DMS79 treated with DMSO at 0.1 percent for 48 hours (cell line): ENCODE data around the gene FAM222B.

Experiments used
- DNase-seq: peaks from one replicate; lab custom pipeline; 2025; lab: John Stamatoyannopoulos, UW

Gene FAM222B

DNA sequence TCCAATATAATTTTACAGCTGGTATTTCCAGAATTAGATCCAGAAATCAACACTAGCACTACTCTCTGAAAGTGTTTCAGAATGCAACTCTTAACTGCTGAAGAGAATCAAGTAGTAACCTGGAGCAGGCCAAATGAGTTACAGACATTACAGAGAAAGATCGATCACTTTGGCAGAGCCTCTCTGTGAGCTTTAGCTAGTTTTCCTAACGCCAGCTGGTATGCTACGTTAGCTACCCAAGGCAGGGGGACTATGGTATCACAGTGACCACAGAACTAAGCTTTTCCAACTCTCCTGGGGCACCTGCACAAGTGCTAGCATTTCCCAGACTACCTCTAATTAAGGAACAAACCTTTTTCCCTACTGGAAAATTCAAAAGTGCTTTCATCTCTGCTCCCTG, 68.4 kb downstream of the FAM222B start:
- DNase-seq, result no peak

DNA sequence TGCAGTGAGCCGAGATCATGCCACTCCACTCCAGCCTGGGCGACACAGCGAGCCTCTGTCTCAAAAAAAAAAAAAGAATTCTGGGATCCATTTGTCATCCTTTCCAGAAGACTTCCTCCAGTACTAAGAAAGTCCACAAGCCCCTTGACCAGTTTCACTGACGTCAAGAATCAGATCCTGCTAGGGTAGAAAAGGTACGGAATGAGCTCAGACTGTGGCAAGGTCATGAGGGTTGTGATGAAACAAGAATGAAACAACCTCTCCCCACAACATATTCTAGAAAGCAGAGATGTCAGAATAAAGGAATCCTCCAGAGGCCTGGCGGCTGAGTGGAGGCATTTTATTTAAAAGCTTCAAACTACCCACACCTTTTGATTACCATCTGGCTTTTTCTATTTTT, 68.9 kb downstream of the FAM222B start:
- DNase-seq, result no peak

DNA sequence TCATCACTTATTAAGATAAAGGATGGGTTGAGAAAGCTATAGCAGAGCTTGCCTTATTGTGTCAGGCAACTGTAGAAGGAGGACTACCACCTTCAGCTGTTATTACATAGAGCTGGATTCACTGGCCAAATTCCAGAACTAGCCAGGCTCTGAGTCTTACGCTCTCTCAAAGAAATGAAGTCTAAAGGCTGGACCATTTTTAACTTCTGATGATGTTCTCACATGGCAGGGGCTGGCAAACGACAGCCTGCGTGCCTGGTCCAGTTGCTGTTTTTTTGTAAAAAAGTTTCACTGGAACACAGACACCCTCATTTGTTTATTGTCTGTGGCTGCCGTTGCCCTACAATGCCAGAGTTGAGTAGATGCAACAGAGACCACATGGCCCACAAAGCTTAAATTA, 77.6 kb downstream of the FAM222B start:
- no peak for DNase-seq

DNA sequence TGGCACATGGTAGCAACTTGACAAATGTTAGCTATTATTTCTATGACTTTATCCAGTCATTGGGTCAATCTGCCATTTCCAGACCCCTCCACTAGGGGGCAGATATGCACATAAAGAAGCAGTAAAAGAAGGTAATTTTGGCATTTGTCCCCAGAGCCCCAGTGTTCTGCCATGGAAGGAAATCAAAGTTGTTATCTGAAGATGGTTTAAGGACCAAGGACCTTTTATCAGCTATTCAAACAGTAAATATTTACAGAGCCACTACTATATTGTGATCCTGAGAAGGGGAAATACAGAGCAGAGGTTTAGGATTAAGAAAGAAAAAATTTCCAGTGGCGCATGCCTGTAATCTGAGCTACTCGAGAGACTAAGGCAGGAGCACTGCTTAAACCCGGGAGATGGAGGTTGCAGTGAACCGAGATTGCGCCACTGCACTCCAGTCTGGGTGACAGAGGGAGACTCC, 78.8 kb downstream of the FAM222B start:
- DNase-seq, result peak; percentile 75

DNA sequence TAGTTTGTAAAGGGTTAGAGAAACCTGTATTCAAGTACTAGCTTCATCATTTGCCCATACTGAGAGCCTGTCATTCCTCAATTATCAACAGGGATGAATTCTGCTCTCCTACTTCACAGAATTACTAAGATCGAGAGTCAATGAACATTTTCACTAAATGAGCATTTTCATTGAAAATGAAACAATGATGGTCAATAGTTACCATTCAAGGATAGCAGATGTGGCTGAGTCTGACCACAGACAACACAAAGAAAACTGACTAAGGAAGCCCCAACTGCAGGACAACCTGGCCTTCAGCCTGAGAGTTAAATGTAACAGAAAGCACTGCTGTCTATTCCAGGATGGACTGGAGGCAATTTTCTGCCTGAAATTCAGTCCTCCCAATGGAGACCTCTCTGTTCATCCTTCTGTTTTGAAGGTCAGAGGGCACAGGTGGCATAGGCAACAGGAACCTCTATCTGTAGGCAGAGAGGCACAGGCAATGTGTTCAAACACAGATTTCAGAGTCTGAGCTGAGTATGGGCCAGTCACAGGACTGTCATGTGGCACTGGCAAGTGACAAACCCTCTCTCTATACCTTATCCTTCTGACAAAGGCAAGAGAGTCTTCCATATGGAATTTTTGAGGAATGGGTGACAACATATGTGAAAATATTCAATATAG, 79.3 kb downstream of the FAM222B start:
- DNase-seq, result no peak

DNA sequence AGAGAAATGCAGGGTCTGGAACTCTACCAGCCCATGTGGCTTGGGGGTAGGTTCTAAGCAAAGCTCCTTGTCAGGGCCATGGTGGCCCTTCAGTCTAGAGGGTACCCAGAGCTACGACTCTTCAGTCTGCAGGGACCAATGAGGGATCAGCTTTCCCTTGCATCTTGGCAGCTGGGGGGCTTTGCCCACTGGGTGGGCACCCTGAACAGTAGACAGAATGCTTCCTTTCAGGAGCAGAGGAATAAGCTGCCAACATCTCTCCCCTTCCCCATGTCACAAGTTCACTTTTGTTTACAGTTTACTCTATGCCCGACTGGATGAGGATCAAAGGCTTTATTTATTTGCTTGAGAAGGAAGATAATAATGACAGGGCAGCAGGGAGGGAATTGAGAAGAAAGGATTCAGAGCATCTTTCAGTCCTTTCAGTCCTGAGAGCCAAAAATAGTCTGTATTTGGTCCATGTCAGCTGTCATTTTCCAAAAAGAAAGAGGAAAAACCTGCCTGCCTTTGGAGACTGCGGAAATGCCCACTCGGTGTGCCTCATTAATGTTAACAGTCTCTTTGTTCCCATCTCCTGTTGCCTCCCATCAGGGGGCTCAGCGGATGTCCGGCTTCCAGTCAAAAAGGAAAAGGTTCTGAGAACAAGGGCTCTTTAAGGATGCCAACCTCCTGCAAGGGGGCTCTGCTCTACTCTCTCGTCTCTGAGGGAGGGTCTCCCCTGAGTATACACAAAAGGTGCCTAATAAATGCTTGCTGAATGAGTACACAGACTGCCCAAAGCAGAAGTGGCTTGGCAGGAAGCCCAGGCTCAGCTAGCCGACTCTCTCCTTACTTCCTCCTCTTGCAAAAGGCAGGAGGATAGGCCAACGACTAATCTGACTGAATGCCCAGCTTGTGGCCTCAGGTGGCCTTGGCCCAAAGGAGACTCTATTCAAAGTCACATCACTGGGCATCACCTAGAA, 81.7 kb downstream of the FAM222B start:
- DNase-seq, result peak; percentile 64

DNA sequence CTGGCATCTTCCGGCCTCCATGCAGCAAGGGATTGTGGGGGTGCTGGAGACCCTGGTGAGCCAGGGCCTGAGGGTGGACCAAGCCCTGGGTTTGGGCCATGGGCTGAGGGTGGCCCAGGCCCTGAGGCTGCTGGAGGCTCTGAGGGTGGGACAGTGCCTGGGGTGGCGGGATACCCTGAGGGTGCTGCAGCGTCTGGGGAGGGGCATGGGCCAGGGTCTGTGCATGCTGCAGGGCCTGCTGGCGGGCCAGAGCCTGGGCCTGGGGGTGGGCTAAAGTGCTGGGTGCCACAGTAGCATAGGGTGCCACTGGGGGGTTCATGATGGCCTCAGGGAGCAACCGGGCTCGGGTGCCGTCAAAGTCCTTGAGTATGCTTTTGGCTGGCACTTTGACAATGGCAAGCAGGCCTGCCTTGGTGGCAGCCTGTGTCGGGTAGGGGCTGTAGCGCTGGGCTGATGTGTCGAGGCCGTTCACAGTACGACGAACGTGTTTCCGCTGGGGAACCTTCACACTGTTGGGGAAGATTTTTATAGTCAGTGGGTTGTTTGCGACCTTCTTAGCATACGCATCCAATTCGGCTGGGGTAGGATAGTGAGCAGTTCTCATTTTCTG, 83.2 kb downstream of the FAM222B start:
- DNase-seq, result no peak

DNA sequence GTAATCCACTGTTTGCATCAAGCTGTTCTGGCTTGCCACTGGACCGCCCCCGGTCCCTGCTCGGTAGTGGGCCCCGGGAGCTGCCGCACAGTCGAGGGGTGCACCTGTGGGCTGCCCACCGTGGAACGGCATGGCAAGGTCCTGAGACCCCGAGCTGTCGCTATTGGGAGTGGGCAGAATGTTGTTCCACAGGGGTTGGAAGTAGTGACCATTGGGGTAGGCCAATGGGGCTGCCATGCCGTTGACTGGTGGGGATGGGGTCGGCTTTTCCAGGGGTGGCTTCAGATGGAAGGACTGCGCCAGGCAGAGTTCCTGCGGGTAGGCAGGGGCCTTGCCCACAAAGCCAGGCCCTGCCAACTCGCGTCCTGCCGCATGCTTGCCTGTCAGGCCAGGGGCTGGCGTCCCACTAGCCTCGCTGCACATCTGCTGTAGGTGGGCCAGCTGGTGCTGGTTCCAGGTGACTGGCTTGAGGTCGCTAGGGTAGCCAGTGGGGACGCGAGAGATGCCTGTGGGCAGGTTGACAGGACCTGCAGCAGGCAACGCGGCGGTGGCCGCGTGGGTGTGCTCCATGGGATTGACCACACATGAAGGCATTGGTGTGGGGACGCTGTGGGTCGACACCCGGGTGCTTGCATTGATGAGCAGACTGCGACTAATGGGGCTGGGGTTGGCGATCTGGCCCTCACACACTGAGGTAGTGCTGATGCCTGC, 84.0 kb downstream of the FAM222B start:
- no peak for DNase-seq

DNA sequence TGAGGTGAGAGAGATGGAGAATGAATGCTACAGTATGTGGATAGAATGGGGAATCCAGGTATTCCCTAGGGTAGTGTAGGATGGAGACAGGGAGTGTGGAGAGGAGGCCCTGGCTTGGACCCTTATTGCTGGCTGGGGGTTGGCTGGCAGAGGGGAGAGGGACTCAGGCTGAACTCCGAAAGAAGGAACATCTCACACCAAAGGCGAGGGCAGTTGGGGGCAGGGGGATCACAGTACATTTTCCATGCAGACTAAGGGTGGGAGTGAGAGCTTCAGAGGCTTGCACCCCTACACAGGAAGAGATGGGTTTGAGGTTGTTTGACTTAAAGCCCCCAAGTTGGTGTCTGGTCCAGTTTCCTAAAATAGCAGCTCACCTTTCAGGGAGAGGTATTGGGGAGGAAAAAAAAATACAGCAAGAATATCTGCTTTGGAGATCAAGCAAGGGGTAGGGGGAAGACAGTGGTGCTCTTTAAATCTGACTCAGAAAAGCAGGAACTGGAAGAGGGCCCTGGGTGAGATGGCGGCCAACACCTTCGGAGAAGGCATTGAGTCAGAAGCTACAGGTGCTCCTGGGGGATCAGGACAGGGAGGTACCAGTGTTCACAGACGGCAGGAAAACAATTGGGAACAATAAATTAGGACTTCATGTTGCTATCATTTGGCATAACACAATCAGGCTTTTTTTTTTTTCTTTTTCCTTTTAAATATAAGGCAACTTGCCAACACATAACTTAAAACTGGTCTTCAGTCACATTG, 86.4 kb downstream of the FAM222B start:
- no peak for DNase-seq

DNA sequence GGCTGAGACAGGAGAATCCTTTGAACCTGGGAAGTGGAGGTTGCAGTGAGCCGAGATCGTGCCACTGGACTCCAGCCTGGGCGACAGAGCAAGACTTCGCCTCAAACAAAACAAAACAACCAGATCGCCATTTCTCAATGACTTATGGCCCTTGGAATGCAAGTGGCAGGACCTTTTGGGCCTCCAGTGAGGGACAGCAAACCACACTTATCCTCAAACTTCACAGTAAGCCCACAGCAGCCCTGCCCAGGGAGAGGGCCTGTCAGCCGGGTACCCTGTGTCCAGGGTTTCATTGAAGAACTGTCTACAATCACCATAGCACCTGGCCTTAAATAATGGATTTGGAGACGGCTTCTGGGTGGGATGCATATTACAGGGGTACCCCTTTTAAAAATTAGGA, 87.1 kb downstream of the FAM222B start:
- DNase-seq, result no peak

DNA sequence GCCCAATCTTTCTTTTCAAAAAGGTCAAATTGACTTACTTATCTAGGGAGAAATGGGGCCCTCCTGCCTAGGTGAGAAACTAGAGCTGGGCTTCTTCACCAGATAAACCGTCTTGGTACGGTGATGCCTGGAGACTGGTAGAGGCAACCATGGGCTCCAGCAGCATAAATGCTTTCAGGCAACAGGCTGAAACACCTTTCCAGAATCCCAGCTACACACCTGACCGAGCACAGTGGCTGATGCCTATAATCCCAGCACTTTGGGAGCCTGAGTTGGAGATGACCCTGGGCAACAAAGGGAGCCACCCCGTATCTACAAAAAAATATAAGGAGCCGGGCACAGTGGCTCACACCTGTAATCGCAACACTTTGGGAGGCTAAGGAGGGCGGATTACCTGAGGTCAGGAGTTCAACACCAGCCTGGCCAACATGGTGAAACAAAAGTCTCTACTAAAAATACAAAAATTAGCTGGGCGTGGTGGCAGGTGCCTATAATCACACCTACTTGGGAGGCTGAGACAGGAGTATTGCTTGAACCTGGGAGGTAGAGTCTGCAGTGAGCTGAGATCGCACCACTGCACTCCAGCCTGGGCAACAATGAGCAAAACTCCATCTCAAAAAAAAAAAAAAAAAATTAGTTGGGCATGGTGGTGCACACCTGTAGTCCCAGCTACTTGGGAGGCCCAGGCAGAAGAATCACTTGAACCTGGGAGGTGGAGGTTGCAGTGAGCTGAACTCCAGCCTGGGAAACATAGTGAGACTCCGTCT, 90.8 kb downstream of the FAM222B start:
- DNase-seq, result no peak

DNA sequence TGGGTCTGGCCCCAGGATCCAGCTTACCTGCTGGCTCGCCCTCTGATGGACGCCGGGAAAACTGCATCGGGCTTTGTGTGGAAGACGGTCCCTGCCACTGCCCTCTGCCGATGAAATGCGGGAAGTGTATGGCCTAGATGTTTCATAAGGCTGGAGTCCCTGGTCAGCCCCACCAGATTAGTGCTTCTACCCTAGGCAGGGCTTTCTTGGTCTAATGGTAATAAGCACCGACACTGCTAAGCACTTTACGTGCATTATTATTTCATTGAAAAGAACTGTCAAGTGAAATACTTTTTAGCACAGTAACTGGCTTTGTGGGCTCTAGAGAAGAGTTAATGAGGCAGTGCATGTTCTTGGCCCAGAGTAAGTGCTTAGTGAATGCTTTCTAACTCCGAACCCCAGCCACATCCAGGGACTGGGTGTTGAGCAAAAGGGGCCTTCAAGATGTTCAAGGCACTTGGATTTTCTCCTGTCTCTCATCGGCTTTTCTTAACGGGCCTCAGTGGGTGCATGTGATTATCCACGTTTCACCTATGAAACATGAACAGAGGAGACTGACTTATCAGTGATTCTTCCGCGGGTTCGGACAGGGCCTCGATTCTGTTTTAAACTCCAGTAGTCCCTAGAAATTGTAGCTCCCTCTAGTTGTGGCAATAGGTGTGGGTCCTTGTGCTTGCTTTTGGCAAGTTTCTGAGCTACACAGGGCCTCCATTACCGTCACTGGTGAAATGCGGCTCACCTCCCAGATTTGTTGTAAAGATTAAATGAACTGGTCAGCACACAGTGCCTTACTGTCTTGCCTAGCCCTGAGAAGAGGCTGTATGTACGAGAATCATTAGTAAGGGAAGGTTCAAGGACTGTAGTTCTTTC, 92.2 kb downstream of the FAM222B start:
- peak; percentile 86 for DNase-seq

DNA sequence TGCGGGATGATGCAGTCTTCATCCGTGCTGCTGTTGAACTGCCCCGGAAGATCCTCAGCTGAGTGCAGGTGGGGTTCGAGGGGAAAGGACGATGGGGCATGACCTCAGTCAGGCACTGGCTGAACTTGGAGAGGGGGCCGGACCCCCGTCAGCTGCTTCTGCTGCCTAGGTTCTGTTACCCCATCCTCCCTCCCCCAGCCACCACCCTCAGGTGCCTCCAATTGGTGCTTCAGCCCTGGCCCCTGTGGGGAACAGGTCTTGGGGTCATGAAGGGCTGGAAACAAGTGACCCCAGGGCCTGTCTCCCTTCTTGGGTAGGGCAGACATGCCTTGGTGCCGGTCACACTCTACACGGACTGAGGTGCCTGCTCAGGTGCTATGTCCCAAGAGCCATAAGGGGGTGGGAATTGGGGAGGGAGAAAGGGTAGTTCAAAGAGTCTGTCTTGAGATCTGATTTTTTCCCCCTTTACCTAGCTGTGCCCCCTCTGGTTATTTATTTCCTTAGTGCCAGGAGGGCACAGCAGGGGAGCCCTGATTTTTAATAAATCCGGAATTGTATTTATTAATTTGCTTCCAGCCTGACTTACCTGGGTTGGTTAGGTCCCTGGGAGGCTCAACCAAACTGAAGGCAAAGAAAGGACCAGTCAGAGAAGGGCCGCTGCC, 92.9 kb downstream of the FAM222B start:
- DNase-seq, result no peak

DNA sequence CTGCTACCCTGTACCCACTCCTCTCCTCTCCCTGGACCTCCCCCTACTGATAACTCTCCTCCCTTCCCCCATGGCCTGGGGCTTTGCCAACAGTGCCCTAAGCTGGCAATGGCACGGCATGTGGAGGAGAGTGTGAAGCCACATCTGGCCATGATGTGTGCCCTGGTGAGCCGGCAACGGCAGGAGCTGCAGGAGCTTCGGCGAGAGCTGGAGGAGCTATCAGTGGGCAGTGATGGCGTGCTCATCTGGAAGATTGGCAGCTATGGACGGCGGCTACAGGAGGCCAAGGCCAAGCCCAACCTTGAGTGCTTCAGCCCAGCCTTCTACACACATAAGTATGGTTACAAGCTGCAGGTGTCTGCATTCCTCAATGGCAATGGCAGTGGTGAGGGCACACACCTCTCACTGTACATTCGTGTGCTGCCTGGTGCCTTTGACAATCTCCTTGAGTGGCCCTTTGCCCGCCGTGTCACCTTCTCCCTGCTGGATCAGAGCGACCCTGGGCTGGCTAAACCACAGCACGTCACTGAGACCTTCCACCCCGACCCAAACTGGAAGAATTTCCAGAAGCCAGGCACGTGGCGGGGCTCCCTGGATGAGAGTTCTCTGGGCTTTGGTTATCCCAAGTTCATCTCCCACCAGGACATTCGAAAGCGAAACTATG, 93.6 kb downstream of the FAM222B start:
- no peak for DNase-seq

DNA sequence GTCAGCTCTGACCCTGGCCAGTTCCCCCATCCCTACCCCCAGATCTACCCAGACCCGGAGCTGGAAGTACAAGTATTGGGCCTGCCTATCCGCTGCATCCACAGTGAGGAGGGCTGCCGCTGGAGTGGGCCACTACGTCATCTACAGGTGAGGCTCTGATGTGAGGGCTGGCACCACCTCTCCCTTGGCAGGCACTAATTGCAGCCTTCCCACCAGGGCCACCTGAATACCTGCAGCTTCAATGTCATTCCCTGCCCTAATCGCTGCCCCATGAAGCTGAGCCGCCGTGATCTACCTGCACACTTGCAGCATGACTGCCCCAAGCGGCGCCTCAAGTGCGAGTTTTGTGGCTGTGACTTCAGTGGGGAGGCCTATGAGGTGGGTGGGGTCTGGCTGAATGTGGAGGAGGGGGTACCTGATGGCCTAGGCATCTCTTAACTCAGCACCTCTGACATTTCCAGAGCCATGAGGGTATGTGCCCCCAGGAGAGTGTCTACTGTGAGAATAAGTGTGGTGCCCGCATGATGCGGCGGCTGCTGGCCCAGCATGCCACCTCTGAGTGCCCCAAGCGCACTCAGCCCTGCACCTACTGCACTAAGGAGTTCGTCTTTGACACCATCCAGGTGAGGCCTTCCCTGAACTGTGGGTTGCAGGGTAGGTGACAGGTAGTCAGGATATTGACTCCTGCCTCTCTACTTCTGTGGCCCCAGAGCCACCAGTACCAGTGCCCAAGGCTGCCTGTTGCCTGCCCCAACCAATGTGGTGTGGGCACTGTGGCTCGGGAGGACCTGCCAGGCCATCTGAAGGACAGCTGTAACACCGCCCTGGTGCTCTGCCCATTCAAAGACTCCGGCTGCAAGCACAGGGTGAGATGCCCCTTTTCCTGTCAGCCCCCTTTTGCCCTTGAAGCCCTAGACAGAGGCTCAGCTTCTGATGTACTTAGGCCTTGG, 94.5 kb downstream of the FAM222B start:
- no peak for DNase-seq

DNA sequence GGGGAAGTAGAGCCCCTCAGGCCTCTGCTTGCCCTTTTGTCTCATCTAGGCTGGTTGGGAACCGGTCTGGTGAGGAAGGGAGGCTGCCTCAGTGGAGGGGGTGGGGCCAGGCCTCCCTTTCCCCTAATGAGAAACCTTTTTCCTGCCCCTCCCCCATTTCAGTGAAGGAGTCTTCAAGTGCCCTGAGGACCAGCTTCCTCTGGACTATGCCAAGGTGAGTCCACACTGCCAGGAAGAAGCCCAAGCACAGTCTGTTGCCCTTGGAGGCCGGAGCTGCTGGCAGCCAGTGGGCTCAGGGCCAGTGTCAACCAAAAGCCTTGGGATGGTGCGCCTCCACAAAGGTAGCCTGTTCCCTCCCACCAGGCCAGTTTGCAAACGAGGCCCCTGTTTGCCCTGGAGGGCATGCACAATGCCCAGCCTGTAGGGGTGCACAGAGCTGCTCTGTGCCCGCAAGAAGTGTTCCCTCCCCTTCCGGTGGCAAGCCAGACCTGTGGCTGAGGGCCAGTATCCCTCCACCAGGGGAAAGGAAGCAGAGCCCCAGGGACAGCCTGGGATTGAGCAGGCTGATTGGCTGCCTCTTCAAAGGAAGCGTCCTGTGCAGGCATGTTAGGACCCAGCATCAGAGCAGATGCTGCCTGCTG, 95.4 kb downstream of the FAM222B start:
- DNase-seq, result peak; percentile 78

DNA sequence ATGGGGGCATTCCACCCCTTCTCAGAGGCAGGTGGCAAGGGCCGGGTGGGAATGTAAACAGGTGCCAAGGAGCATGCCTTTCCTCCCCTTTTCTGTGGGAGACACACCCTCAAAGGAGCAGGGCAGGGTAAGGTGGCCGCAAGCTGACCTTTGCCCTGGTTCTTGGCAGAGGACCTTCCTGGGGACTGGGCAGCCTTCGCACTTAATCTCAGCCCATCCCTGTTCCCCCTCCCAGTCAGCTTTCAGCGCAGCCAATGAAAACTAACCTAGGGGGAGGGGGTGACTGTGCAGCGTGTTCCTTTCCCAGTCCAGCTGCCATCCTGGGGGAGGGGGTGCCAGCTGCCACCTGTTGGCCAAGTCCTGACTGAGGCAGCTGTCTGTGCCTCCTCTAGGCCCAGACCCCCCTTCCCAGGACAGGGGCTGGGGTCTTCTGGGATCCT, 96.0 kb downstream of the FAM222B start:
- DNase-seq, result peak; percentile 76
